Epithelial cell of esophagus (primary cell): Measurements from ENCODE around the gene SMYD3.
A peak's percentile ranks its signal among the peaks of the same experiment; 100 is the strongest.

Source experiments
- DNase-seq: peaks from one replicate; pipeline ENCODE4 v3.0.0; 2010; ENCODE audit warnings: low read depth
- H3K4me3 ChIP-seq: 2 replicates; pipeline ENCODE4 v1.5.1; 2011; ENCODE audit warnings: mild to moderate bottlenecking, low read length, control low read depth
- CTCF ChIP-seq: IDR thresholded peaks from 2 replicates; pipeline ENCODE4 v1.5.1; 2011; ENCODE audit warnings: low read depth, mild to moderate bottlenecking, low read length, control low read depth, inconsistent platforms; ENCODE audit not compliant: insufficient read depth; ENCODE audit errors: missing control alignments

The SMYD3 gene

GRCh38 chr1:246131095-246131494 lies 376.0 kb downstream of the SMYD3 start:
- no peak overlapping the region for H3K4me3 ChIP-seq
- no peak for DNase-seq
- no peak for TF ChIP-seq CTCF

GRCh38 chr1:246128494-246129069 lies 378.5 kb downstream of the SMYD3 start:
- no peak for DNase-seq
- no peak overlapping the region for H3K4me3 ChIP-seq
- no peak for TF ChIP-seq CTCF

- DNase-seq: no peak
- H3K4me3 ChIP-seq: no peak overlapping the region
- no peak for TF ChIP-seq CTCF
Observed at GRCh38 chr1:246126580-246126979, 380.5 kb downstream of the SMYD3 start.

GRCh38 chr1:246122071-246122470 lies 385.0 kb downstream of the SMYD3 start:
- no peak for DNase-seq
- H3K4me3 ChIP-seq: no peak overlapping the region
- no peak for TF ChIP-seq CTCF

- TF ChIP-seq CTCF: no peak
- no peak overlapping the region for H3K4me3 ChIP-seq
- peak; percentile 44 for DNase-seq
Observed at GRCh38 chr1:246121533-246121932, 385.5 kb downstream of the SMYD3 start.

GRCh38 chr1:246117066-246117791 lies 389.9 kb downstream of the SMYD3 start:
- TF ChIP-seq CTCF: peak; percentile 57
- peak; percentile 54 for DNase-seq
- no peak overlapping the region for H3K4me3 ChIP-seq

- DNase-seq: no peak
- no peak for TF ChIP-seq CTCF
- no peak overlapping the region for H3K4me3 ChIP-seq
Observed at GRCh38 chr1:246114369-246114768, 392.7 kb downstream of the SMYD3 start.
